Measurements from ENCODE around the gene ALS2CL. TPM values are rescaled to one million over a fixed set of nuclear protein-coding genes. Genes with fewer than 3 reads are reported as not detected.
A peak's percentile ranks its signal among the peaks of the same experiment; 100 is the strongest.

ALS2CL gene
- total RNA-seq, 4 donors from 2014 or later = 55.8 to 68.5 (median 63.7) TPM

DNA sequence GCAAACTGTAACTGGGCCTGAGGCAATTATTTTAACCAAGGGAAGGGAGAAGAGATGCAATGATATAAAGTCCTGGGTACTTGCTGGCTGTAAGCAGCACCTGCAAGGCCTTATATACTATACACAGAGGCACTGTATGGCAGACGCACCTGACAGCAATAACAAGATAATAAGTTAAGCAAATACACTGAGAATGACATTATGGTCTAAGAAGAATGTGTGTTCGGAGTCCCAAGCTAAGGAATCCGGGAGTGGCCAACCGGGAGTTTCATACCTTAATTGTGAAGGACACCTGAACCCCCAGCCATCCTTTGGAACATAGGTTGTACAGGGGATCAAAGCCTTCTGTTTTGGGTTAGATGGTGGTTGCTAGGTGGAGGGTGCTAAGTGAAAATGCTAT is 67.4 kb downstream of the ALS2CL start:
- no peak for TF ChIP-seq POLR2A (IDR thresholded peaks at IDR 0.05)
- DNase-seq = no peak
- no peak overlapping the region for H3K4me3 ChIP-seq (replicated peaks in 1 of 3)
- H3K4me1 ChIP-seq = peaks cover 16% of the 10 kb centered on the region in 2 donors
- H3K36me3 ChIP-seq = no peaks in the 10 kb centered on the region
- no peak overlapping the region for H3K27ac ChIP-seq
- intact Hi-C loops (cut with DNase I) = loop anchor here (10.0 kb wide), 1 partner anchor 51 kb away; a partner anchor contains a TSS
- H3K27me3 ChIP-seq = no peaks in the 10 kb centered on the region
- WGBS, 2 donors = 96 to 98% methylated on average over 4 of the region's 4 CpGs
- no peaks in the 10 kb centered on the region for H3K9me3 ChIP-seq

DNA sequence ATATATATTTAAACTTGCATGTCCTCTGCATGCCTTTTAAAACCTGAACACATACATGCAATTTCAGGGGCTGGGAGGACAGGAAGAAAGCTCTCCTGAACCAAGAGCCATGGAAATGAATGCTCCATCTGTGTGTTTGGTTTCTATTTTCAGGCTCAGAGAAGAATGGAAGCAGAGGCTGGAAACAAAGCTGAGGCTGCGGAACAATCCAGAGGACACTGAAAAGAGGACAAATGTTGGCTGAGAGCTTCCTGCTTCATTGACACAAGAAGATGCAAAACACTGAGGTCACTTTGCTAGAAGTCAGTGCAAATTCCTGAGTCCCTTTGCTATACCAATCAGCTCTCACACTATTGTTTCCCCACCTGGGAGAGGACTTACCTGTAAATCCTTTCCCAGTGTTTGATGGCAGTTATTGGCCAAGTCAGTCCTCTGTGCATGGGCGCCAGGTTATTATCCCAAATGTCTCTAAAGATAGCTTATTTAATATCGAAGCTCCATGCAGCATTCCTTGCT is 68.4 kb downstream of the ALS2CL start:
- H3K27me3 ChIP-seq = no peaks in the 10 kb centered on the region
- H3K27ac ChIP-seq = no peak overlapping the region
- no peak for DNase-seq
- WGBS, 2 donors = 87 to 89% methylated on average over 3 of the region's 3 CpGs
- H3K4me3 ChIP-seq (replicated peaks in 1 of 3) = no peak overlapping the region
- intact Hi-C loops (cut with DNase I) = loop anchor here (10.0 kb wide), 1 partner anchor 50 kb away; a partner anchor contains a TSS
- TF ChIP-seq POLR2A (IDR thresholded peaks at IDR 0.05) (no peak), CTCF (IDR thresholded peaks at IDR 0.05) (no peak)
- no peaks in the 10 kb centered on the region for H3K36me3 ChIP-seq
- peaks cover 14% of the 10 kb centered on the region in 2 donors for H3K4me1 ChIP-seq
- H3K9me3 ChIP-seq = no peaks in the 10 kb centered on the region

DNA sequence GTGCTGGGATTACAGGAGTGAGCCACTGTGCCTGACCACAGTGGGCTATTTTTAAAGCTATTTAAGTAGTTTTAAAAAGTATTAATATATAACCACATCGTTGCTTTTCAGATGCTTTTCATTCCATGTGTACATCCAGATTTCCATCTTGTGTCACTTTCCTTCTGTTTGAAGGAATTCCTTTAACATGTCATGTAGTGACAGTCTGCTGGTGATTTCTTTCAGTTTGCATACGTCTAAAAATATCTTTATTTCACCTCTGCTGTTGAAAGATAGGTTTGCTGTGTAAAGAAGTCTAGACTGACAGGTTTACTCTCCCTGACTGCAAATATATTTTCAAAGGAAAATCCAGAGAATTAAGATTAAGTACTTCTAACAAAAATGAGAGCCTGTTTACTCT is 68.9 kb downstream of the ALS2CL start:
- H3K27ac ChIP-seq = no peak overlapping the region
- no peak for TF ChIP-seq CTCF (IDR thresholded peaks at IDR 0.05)
- no peak for TF ChIP-seq POLR2A (IDR thresholded peaks at IDR 0.05)
- peaks cover 13 to 14% of the 10 kb centered on the region in 2 donors for H3K4me1 ChIP-seq
- WGBS, 2 donors = 54 to 56% methylated on average over 2 of the region's 2 CpGs
- no peaks in the 10 kb centered on the region for H3K9me3 ChIP-seq
- DNase-seq = no peak
- H3K4me3 ChIP-seq (replicated peaks in 1 of 3) = no peak overlapping the region
- intact Hi-C loops (cut with DNase I) = loop anchor here (10.0 kb wide), 1 partner anchor 50 kb away; a partner anchor contains a TSS
- no peaks in the 10 kb centered on the region for H3K27me3 ChIP-seq
- H3K36me3 ChIP-seq = no peaks in the 10 kb centered on the region

- Histone ChIP-seq H3K27ac (no peak overlapping the region), H3K4me3 (replicated peaks in 1 of 3) (no peak overlapping the region), H3K4me1 (peaks cover 7 to 8% of the 10 kb centered on the region in 2 donors), H3K9me3 (no peaks in the 10 kb centered on the region), H3K36me3 (no peaks in the 10 kb centered on the region), H3K27me3 (no peaks in the 10 kb centered on the region)
- peak; percentile 26 to 28 for DNase-seq
- intact Hi-C loops (cut with DNase I) = loop anchor here (10.0 kb wide), 1 partner anchor 45 kb away; a partner anchor contains a TSS
- WGBS, 2 donors = 52 to 53% methylated on average over 8 of the region's 8 CpGs
- no peak for TF ChIP-seq CTCF (IDR thresholded peaks at IDR 0.05)
- TF ChIP-seq POLR2A (IDR thresholded peaks at IDR 0.05) = no peak
These were observed 73.4 kb downstream of the ALS2CL start for GRCh38 chr3:46619845-46620778.

Small RNAs within 50 kb of the gene (small RNA-seq; reads per million reads assigned to genes)
- not detected for gene RF00591

Other genes with a start within 250 kb of the ALS2CL start
- 10 to 100 TPM in 3 of 4 donors, 1 to 10 TPM in 1; 6.3 to 48.6 (median 32.5) TPM for gene LTF, start 228.8 kb downstream of the ALS2CL start, total RNA-seq
- not detected for gene RTP3, start 195.7 kb downstream of the ALS2CL start, total RNA-seq
- 10 to 100 TPM; 25.0 to 37.4 (median 31.0) TPM for gene LRRC2, start 127.4 kb downstream of the ALS2CL start, total RNA-seq
- gene FAM240A, start 81.2 kb downstream of the ALS2CL start, total RNA-seq = 1 to 10 TPM in 1 of 4 donors, under 1 TPM in 1, not detected in 2; 0.22 to 1.1 TPM
- 1 to 10 TPM in 2 of 4 donors, under 1 TPM in 1, not detected in 1; 0.83 to 1.3 (median 1.1) TPM for gene TMIE, start 7.7 kb upstream of the ALS2CL start, total RNA-seq
- gene PRSS50, start 24.2 kb upstream of the ALS2CL start, total RNA-seq = 1 to 10 TPM; 1.7 to 6.0 (median 3.6) TPM
- gene MYL3, start 169.8 kb upstream of the ALS2CL start, total RNA-seq = 1 to 10 TPM in 2 of 4 donors, not detected in 2; 1.8 to 2.8 TPM
- gene PTH1R, start 184.0 kb upstream of the ALS2CL start, total RNA-seq = 10 to 100 TPM in 1 of 4 donors, 1 to 10 TPM in 3; 1.2 to 10.6 (median 4.4) TPM

Measured in thyroid gland (tissue), 4 donors.